Hepatocyte (in vitro differentiated cells): ENCODE measurements around the gene INPP5D.

Experiments
- EZH2 ChIP-seq: fragments of 200-600 bp; sonication (generic); IDR thresholded peaks from 2 replicates; pipeline ENCODE4 v1.6.1; 2016; ENCODE audit warnings: antibody characterized with exemption, mild to moderate bottlenecking, borderline replicate concordance
- EZH2phosphoT487 ChIP-seq: fragments of 200-600 bp; sonication (generic); IDR thresholded peaks from one replicate; pipeline ENCODE4 v1.6.1; 2018; ENCODE audit warnings: antibody characterized with exemption, mild to moderate bottlenecking, low read depth, moderate library complexity; ENCODE audit not compliant: unreplicated experiment, severe bottlenecking
- TF ChIP-seq, protein P1 (sequence below): fragments of 200-600 bp; sonication (generic); IDR thresholded peaks from 2 replicates; pipeline ENCODE4 v1.5.1; 2016; ENCODE audit warnings: antibody characterized with exemption, mild to moderate bottlenecking; ENCODE audit not compliant: poor library complexity

DNA sequence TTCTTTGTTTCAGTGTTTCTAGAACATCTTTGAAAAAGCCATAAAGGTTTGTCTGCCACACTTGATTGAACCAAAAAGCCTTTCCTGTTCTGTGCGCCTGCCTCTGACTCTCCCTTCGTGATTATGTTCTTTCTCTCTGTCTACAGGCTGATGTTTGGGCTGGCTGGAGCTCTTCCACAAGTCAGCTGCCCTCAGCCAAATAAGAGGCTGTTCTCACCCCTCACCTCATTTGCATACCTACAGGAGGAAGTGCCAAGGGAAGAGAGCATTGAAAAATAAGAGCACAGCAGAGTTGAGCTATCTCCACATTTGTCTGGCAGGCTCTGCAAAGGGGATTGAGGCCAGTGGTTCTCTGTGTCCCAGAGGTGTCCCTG, 15.8 kb downstream of the INPP5D start:
- TF ChIP-seq, protein P1, sequence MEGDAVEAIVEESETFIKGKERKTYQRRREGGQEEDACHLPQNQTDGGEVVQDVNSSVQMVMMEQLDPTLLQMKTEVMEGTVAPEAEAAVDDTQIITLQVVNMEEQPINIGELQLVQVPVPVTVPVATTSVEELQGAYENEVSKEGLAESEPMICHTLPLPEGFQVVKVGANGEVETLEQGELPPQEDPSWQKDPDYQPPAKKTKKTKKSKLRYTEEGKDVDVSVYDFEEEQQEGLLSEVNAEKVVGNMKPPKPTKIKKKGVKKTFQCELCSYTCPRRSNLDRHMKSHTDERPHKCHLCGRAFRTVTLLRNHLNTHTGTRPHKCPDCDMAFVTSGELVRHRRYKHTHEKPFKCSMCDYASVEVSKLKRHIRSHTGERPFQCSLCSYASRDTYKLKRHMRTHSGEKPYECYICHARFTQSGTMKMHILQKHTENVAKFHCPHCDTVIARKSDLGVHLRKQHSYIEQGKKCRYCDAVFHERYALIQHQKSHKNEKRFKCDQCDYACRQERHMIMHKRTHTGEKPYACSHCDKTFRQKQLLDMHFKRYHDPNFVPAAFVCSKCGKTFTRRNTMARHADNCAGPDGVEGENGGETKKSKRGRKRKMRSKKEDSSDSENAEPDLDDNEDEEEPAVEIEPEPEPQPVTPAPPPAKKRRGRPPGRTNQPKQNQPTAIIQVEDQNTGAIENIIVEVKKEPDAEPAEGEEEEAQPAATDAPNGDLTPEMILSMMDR: no peak
- TF ChIP-seq EZH2 (no peak), EZH2phosphoT487 (no peak)
